Measurements from ENCODE around the gene EHHADH.
A peak's percentile ranks its signal among the peaks of the same experiment; 100 is the strongest.

Gene EHHADH

GRCh38 chr3:185188816-185189215 is 65.0 kb downstream of the EHHADH start:
- DNase-seq: no peak

- DNase-seq: no peak
These were observed 66.5 kb downstream of the EHHADH start for GRCh38 chr3:185187391-185187790.

GRCh38 chr3:185176750-185177359 is 77.0 kb downstream of the EHHADH start:
- DNase-seq: peak; percentile 40 to 53

- peak; percentile 67 to 77 for DNase-seq
These were observed 78.4 kb downstream of the EHHADH start for GRCh38 chr3:185175370-185175987.

- DNase-seq: no peak
These were observed 81.5 kb downstream of the EHHADH start for GRCh38 chr3:185172086-185173049.

- no peak for DNase-seq
These were observed 89.2 kb downstream of the EHHADH start for GRCh38 chr3:185164428-185165217.

GRCh38 chr3:185162634-185163033 is 91.2 kb downstream of the EHHADH start:
- DNase-seq: no peak

GRCh38 chr3:185161761-185162160 is 92.1 kb downstream of the EHHADH start:
- no peak for DNase-seq

GRCh38 chr3:185157347-185157746 is 96.5 kb downstream of the EHHADH start:
- no peak for DNase-seq

GRCh38 chr3:185155678-185156077 is 98.2 kb downstream of the EHHADH start:
- no peak for DNase-seq

GRCh38 chr3:185153861-185154629 is 99.8 kb downstream of the EHHADH start:
- no peak for DNase-seq

- peak in 1 of 2 donors; percentile 34 for DNase-seq
These were observed 100.6 kb downstream of the EHHADH start for GRCh38 chr3:185153171-185153771.

GRCh38 chr3:185152410-185153170 is 101.3 kb downstream of the EHHADH start, which contains the start of gene C3orf70:
Gene C3orf70 (minus strand): TSS chr3:185153060. CDS start chr3:185152823, 237 bp downstream.
- peak; percentile 17 to 32 for DNase-seq

- no peak for DNase-seq
These were observed 101.9 kb downstream of the EHHADH start for GRCh38 chr3:185151964-185152409.

GRCh38 chr3:185151101-185151963 is 102.5 kb downstream of the EHHADH start:
- no peak for DNase-seq

GRCh38 chr3:185150561-185150960 is 103.3 kb downstream of the EHHADH start:
- DNase-seq: no peak

- DNase-seq: no peak
These were observed 104.3 kb downstream of the EHHADH start for GRCh38 chr3:185149591-185149990.

- DNase-seq: no peak
These were observed 108.3 kb downstream of the EHHADH start for GRCh38 chr3:185145511-185145910.

GRCh38 chr3:185144784-185145183 is 109.1 kb downstream of the EHHADH start:
- no peak for DNase-seq

Data from inflammatory macrophage (primary cell).